ENCODE measurements around the gene TTLL7. TPM values are rescaled to one million over a fixed set of nuclear protein-coding genes. Genes with fewer than 3 reads are reported as not detected.

TTLL7 gene
- total RNA-seq: 10 to 100 TPM in 1 of 4 donors, 1 to 10 TPM in 3; 1.2 to 16.5 (median 4.1) TPM

DNA sequence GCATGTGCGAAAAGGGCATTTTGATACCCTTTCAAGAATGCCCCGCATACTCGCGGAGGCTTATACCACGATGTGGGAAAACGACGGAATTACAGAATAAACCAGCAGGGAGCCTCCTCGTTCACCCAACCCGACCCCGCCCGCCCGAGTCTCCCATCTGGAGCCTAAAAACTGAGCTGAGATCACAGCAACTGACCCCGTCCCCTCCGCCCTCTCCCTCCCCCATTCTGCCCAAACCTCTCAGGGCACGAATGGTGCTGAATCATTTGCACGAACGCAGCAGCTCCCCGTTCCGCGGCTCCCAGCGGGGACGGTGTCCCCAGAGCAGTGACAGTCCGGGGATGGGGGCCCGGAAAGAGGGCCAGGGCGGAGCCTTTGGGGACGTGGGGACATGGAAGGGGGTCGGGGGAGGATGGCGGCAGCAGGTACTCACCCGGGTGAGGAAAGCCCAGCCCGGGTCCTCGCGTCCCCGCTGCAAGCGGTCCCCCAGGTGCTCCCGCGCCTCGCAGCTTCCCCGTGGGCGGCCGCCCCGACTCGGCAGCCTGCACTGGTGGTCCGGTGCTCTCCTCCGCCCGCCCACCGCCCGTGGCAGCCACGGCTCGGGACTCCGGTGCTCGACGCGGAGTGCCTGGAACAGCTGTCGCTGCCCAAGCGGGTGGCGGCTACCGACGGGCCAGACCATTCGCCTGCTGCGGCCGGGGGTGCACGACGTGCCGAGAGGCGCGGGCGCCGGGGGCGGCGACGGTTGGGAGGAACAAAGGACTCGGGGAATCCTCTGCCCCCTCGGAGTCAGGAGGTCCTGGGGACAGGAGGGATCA, at the start of gene TTLL7:
TSS of gene TTLL7 (minus strand) at position 635 of the 818 bp plus-strand sequence. CDS start 46,921 bp downstream, outside the sequence.
- no peaks in the 10 kb centered on the region for H3K36me3 ChIP-seq
- TF ChIP-seq, protein P1, sequence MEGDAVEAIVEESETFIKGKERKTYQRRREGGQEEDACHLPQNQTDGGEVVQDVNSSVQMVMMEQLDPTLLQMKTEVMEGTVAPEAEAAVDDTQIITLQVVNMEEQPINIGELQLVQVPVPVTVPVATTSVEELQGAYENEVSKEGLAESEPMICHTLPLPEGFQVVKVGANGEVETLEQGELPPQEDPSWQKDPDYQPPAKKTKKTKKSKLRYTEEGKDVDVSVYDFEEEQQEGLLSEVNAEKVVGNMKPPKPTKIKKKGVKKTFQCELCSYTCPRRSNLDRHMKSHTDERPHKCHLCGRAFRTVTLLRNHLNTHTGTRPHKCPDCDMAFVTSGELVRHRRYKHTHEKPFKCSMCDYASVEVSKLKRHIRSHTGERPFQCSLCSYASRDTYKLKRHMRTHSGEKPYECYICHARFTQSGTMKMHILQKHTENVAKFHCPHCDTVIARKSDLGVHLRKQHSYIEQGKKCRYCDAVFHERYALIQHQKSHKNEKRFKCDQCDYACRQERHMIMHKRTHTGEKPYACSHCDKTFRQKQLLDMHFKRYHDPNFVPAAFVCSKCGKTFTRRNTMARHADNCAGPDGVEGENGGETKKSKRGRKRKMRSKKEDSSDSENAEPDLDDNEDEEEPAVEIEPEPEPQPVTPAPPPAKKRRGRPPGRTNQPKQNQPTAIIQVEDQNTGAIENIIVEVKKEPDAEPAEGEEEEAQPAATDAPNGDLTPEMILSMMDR (IDR thresholded peaks at IDR 0.05): no peak
- TF ChIP-seq POLR2A (IDR thresholded peaks at IDR 0.05): no peak
- peak within 1 kb of the TSS; percentile 47 to 73 (median 62) for H3K27ac ChIP-seq
- H3K4me1 ChIP-seq: peaks cover 0 to 13% (median 2%) of the 10 kb centered on the region in 4 donors
- H3K4me3 ChIP-seq: peak within 1 kb of the TSS; percentile 61 to 78 (median 66)
- H3K9me3 ChIP-seq: no peaks in the 10 kb centered on the region
- no peaks in the 10 kb centered on the region for H3K27me3 ChIP-seq
- peak; percentile 38 to 80 (median 80) for DNase-seq

GRCh38 chr1:84042461-84042860, 43.5 kb upstream of the TTLL7 start:
- Histone ChIP-seq H3K27ac (no peak overlapping the region), H3K4me3 (no peak overlapping the region), H3K27me3 (no peaks in the 10 kb centered on the region), H3K9me3 (no peaks in the 10 kb centered on the region), H3K36me3 (no peaks in the 10 kb centered on the region), H3K4me1 (no peaks in the 10 kb centered on the region)
- TF ChIP-seq, protein P1 (IDR thresholded peaks at IDR 0.05): no peak
- no peak for TF ChIP-seq POLR2A (IDR thresholded peaks at IDR 0.05)
- no peak for DNase-seq

DNA sequence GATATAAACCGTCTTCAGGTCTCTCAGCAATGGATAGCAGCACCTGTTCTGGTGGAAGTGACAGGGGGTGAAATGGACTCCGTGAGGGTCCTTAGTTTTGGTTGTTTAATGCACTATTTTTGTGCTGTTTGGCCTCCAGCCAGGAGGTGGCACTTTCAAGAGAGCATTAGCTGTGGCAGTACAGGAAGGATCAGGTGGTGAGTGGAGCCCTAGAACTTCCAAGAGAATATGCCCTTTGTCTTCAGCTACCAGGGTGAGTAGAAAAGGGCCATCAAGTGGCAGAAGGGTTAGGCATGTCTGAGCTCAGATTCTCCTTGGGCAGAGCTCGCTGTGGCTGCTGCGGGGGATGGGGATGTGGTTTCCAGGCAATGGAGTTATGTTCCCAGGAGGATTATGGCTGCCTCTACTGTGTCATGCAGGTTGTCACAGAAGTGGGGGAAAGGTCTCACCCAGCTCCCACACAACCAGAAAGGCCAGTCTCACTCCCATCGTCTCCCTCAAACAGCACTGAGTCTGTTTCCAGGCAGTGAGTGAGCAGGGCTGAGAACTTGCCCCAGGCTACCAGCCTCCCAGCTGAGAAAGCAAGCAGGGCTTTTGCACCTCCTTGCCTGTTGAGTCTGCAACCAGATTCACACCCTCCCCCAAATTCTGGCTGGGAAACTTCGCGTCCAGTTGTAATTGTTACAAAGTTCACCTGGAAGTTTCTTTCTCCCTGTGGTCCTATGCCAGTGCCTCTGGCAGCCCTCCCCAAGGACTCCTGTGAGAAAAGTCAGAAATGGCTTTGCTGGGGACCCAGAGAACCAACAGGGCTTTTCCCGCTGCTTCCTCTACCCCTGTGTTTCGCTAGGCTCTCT, 39.1 kb upstream of the TTLL7 start:
- Histone ChIP-seq H3K4me1 (no peaks in the 10 kb centered on the region), H3K4me3 (no peak overlapping the region)
- DNase-seq: no peak

DNA sequence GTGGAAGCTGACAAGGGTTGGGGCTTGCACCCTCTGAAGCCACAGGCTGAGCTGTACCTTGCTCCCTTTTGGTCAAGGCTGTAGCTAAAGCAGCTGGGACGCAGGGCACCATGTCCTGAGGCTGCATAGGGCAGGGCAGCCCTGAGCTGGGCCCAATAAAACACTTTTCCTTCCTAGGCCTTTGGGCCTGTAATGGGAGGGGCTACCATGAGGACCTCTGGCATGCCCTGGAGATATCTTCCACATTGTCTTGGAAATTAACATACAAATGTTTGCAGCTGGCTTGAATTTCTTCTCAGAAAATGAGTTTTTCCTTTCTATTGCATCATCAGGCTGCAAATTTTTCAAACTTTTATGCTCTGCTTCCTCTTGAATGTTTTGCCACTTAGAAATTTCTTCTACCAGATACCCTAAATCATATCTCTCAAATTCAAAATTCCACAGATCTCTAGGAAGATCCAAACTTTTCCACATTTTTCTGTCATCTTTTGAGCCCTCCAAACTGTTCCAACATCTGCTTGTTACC, 32.9 kb upstream of the TTLL7 start:
- no peaks in the 10 kb centered on the region for H3K9me3 ChIP-seq
- H3K4me3 ChIP-seq: no peak overlapping the region
- DNase-seq: no peak
- no peak for TF ChIP-seq POLR2A (IDR thresholded peaks at IDR 0.05)
- TF ChIP-seq, protein P1 (IDR thresholded peaks at IDR 0.05): no peak
- H3K27me3 ChIP-seq: no peaks in the 10 kb centered on the region
- H3K36me3 ChIP-seq: no peaks in the 10 kb centered on the region
- H3K27ac ChIP-seq: no peak overlapping the region
- no peaks in the 10 kb centered on the region for H3K4me1 ChIP-seq

More for the DNA sequence above, 39.1 kb upstream of the TTLL7 start:
- Histone ChIP-seq H3K27ac (no peak overlapping the region), H3K36me3 (no peaks in the 10 kb centered on the region), H3K27me3 (no peaks in the 10 kb centered on the region), H3K9me3 (no peaks in the 10 kb centered on the region)
- no peak for TF ChIP-seq POLR2A (IDR thresholded peaks at IDR 0.05)
- TF ChIP-seq, protein P1 (IDR thresholded peaks at IDR 0.05): no peak

- Histone ChIP-seq H3K4me1 (no peaks in the 10 kb centered on the region), H3K27me3 (no peaks in the 10 kb centered on the region), H3K36me3 (no peaks in the 10 kb centered on the region), H3K27ac (no peak overlapping the region), H3K4me3 (no peak overlapping the region), H3K9me3 (no peaks in the 10 kb centered on the region)
- no peak for DNase-seq
- TF ChIP-seq POLR2A (IDR thresholded peaks at IDR 0.05): no peak
- TF ChIP-seq, protein P1 (IDR thresholded peaks at IDR 0.05): no peak
Measured at GRCh38 chr1:84027368-84027767, 28.4 kb upstream of the TTLL7 start.

Data from Peyer's patch (tissue), 4 donors.